GM04503 (cell line): ENCODE results near the gene TMEM240.
"Not testable (repeated sequence)": the region's sequence is repeated elsewhere in the genome, so short reads cannot be mapped to it uniquely, and the experiment has no call there.

Experiments
- DNase-seq: peaks from one replicate; pipeline ENCODE4 v3.0.0-alpha.2; 2012; ENCODE audit warnings: low read depth

The TMEM240 gene

GRCh38 chr1:1524750-1525383, 15.6 kb downstream of the TMEM240 start:
- DNase-seq, result not testable (repeated sequence)

GRCh38 chr1:1523651-1524050, 16.8 kb downstream of the TMEM240 start:
- DNase-seq, result not testable (repeated sequence)

GRCh38 chr1:1523226-1523625, 17.2 kb downstream of the TMEM240 start:
- DNase-seq, result not testable (repeated sequence)

- DNase-seq, result not testable (repeated sequence)
Measured at GRCh38 chr1:1522536-1522935, 17.9 kb downstream of the TMEM240 start.

GRCh38 chr1:1521331-1521730, 19.1 kb downstream of the TMEM240 start:
- no peak for DNase-seq

- not testable (repeated sequence) for DNase-seq
Measured at GRCh38 chr1:1519805-1520505, 20.5 kb downstream of the TMEM240 start.

GRCh38 chr1:1518621-1519007, 21.8 kb downstream of the TMEM240 start:
- DNase-seq, result not testable (repeated sequence)

GRCh38 chr1:1517973-1518620, 22.3 kb downstream of the TMEM240 start:
- DNase-seq, result no peak

GRCh38 chr1:1516923-1517322, 23.5 kb downstream of the TMEM240 start:
- not testable (repeated sequence) for DNase-seq

GRCh38 chr1:1514376-1514775, 26.0 kb downstream of the TMEM240 start:
- DNase-seq, result not testable (repeated sequence)

- not testable (repeated sequence) for DNase-seq
Measured at GRCh38 chr1:1513675-1514074, 26.7 kb downstream of the TMEM240 start.

- not testable (repeated sequence) for DNase-seq
Measured at GRCh38 chr1:1512425-1512824, 28.0 kb downstream of the TMEM240 start.

GRCh38 chr1:1511533-1512285, 28.7 kb downstream of the TMEM240 start, which contains the start of gene ATAD3A:
Gene ATAD3A (plus strand): TSS chr1:1512162. CDS start chr1:1512269, 107 bp downstream.
- peak; percentile 80 for DNase-seq

GRCh38 chr1:1510912-1511532, 29.4 kb downstream of the TMEM240 start:
- peak; percentile 6 for DNase-seq

- DNase-seq, result not testable (repeated sequence)
Measured at GRCh38 chr1:1509465-1509850, 31.0 kb downstream of the TMEM240 start.

- DNase-seq, result not testable (repeated sequence)
Measured at GRCh38 chr1:1508775-1509464, 31.5 kb downstream of the TMEM240 start.

GRCh38 chr1:1507305-1507704, 33.1 kb downstream of the TMEM240 start:
- no peak for DNase-seq

- not testable (repeated sequence) for DNase-seq
Measured at GRCh38 chr1:1505801-1506200, 34.6 kb downstream of the TMEM240 start.

- not testable (repeated sequence) for DNase-seq
Measured at GRCh38 chr1:1505366-1505798, 35.0 kb downstream of the TMEM240 start.

GRCh38 chr1:1504777-1505365, 35.6 kb downstream of the TMEM240 start:
- DNase-seq, result not testable (repeated sequence)
